ENCODE results near the gene LRRC10B.

LRRC10B gene

DNA sequence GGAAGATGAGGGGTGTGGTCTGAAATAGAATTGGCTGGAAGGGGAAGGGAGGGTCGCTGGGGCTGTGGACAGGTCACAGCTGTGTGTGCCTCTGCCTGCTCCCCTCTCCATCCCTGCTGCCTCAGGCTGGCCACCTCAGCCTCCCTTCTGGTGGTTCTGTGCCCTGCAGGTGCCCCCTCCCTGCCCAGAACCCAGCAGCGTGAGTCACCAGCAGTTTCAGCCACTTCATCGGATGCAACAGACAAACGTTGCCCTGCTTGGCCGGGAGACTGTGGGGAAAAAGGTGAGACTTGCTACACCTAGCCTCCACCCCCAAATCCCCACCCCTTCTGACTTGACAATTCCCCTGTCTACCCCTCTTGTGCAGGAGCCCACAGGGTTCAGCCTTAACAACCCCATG is 21.8 kb upstream of the LRRC10B start:
- DNase-seq (ENCODE audit: low read depth), result no peak

DNA sequence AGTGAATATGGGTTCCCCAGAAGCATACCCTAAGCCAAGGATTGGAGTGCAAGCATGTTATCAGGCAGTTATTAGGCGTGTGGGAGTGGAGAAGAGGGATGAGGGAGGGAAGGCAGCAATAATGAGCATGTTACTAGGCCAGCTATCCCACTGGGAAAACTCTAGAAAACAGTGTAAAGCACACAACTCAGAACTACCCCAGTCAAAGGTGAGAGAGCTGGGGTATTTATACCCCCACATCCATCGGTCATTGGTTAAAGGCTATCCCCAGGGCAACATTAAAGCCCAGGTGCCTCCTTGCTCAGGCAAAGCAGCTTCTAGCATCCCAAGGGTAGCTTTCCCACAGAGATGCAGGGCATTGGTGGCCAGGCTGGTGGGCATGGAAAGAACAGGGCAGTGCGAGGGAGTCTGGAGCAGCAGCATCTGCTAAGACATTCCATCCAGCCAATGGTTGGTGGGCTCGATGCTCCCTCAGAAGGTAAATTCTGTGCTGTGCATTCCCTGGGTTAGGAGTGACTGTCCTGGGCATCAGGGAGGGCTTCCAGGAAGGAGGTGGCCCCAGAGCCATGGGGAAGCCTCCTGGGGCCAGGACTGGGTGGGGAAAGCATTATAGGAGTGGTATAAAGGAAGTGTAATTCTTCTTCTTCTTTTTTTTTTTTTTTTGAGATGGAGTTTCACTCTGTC is 21.1 kb upstream of the LRRC10B start:
- no peak for DNase-seq (ENCODE audit: low read depth)

DNA sequence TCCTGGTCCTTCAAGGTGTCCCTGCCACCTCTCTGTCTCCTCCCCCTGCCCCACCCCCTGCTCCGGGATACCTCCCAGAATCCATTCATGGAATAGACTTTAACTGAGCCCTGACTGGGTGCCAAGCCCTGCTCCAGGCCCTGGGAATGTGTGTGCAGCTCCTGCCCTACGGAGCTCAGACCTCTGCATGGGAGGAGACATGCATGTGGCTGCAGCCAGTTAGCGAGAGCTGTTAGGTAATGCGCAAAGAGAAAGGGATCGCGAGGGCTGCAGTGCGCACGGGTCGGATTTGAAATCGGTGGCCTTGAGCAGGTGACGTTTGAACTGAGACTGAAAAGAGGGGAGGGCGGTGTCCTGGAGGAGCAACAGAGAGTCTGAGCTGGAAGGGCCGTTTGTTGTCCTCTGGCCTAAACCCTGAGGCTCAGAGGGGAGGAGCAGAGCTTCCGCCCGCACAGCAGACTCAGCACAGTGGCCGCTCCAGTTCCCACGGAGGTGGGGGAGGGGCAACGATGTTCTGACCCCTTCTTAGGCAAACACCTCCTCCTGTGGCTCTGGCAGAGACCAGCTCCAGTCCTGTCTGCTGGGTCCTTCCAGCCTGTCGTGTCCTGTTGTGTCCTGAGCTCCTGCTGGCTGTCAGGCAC is 19.8 kb upstream of the LRRC10B start:
- DNase-seq (ENCODE audit: low read depth), result no peak

DNA sequence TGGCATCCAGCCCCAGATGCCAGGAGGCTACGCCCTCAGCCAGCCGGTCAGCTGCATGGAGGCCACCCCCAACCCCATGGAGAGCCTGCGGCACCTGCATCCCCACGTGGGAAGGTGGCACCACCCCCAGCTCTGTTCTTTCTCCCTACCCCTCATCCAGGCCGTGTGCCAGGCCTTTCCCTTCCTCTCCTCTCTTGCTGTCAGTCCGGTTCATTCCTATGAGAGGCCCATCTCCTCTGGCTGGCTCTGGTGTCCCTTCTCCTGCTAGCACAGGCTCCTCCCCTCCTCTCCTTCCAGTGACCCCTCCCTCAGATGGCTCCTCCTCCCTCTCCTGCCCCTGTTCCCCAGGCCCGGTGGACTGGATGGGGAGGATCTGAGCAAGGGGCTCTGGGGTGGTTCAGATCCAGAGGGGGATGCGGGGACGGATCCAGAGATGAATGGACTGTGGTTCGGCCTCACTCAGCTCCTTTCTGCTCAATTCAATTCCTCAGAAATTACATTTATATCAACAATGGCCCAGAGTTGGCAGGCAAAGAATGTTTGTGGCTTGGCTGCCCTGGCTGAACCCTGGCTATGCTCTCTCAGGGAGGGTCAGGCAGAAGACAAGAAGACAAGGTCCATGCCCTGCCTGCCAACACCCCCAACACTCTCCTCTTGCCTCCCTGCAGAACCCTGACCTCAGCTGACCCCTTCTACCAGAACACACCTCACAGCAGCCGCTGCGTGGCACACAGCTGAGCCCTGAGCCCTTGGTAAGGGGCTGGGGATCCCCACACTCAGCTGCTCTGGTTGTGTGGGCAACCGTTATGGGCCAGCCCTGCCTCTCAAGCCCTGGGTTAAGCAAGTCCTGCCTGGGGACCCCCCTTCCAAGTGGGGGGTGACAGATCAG is 18.5 kb upstream of the LRRC10B start:
- no peak for DNase-seq (ENCODE audit: low read depth)

DNA sequence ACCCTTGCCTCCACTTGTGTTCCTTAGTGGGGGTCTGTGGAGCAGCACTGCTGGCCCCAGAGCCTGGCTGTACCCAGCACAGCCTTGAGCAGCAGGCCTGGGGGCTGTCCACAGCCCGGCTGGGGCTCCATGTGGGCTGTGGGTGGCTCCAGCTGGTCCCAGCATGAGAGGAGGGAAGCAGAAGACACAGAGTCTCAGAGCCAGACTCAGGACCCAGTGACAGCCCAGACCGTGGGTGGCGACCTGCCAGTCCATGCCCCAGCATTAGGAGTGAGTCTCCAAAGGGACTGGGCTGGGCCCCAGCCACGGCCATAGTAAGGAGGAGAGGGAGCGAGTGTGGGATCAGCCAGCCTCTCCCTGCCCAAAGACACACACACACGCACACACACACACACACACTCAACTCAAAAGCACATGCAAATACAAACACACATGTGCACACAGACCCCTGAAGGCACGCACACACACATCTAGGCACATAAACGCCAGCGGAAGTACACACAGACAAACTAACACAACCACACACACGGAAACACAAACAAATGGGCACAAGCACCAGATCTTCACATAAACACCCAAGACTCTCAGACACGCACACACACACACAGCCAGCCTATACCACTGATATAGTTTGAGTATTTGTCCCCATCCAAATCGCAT is 16.7 kb upstream of the LRRC10B start:
- DNase-seq (ENCODE audit: low read depth), result no peak

DNA sequence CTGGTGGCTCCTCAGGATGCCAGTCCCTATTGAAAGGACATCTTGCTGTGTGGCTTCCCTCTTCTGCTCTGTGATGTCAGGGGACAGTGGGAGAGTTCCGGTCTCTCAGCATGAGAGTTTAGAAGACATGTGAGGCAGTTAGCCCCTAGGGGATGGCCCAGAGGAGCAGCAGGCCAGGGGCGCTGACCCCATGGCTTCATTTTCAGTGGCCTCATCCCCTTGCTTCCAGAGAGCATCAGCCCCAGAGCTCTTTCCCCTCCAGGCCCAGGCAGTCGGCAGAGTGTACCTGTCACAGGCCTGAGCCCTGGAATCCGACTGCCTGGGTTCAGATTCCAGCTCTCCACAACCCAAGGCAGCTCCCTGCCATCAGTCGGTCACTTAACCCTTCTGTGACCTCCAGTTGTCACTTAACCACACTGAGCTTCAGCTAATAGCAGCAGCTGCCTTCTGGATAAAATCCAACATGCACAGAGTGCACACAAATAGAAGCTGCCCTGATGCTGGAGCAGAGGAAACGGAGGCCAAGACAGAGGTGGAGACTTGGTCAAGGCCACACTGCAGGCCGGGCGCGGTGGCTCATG is 14.1 kb upstream of the LRRC10B start:
- no peak for DNase-seq (ENCODE audit: low read depth)

DNA sequence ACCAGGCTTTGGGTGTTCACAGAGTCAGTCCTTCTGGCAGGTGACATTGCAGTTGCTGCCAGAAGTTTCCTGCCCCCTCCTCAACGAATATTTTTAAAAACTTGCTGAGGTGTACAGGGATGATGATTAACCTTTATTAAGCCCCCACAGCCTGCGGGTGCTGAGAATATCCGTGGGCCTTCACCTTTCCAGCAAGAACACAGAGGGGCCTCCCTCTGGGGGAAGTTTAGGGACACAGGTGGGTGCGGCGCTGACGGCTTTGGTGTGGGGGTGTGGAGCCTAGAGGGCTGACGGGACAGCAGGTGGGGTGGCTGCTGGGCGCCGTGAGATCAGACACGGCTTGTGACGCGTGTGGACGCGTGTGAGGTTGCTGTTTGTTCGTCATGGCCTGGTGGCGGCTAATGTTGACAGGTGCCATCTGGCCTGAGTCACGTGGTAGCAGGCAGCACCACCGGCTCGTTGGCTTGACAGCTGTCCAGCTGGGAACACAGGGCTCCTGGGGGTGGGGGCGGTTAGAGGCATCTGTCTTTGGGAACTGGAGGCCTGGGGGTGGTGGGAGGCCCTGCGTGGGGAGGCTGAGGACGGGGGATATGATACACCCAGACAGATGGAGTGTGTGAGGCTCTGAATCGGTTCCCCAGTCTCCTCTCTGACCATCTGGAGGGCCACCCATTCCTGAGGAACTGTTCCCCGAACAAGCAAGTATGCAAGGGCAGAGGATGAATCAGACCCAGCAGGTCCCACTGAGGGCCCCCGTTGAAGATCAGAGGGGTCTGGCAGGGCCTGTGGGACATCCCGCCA is 12.5 kb upstream of the LRRC10B start:
- no peak for DNase-seq (ENCODE audit: low read depth)

DNA sequence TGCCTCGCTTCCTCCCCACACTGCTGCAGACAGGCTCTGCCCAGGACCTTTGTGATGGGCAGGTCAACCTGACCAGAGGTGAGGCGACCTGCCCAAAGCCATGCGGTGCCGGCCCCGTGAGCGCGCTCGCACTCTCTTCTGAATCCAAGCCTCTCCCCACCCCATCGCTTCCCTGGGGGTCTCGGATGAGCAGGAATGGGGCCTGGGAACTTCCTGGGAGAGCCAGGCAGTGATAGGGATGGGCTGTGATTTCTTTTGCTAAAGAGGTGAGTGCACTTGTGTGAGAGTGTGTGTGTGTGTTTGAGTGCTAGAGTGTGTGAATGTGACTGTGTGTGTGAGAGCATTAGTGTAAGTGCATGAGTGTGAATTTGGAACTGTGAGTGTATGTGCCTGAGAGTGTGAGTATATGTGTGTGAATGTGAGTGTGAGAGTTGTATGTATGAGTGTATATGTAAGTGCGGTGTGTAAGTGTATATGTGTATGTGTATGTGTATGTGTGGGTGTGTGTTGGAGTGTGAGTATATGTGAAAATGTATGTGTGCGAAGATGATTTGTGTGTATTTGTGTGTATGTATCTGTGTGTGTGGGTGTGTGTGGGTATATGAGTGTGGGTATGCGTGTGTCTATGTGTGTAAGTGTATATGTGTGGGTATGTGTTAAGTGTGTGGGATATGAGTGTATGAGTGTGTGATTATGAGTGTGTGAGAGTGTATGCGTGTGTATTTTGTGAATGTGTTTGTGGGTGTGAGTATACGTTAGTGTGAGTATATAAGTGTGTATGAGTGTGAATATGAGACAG is 11.7 kb upstream of the LRRC10B start:
- no peak for DNase-seq (ENCODE audit: low read depth)

DNA sequence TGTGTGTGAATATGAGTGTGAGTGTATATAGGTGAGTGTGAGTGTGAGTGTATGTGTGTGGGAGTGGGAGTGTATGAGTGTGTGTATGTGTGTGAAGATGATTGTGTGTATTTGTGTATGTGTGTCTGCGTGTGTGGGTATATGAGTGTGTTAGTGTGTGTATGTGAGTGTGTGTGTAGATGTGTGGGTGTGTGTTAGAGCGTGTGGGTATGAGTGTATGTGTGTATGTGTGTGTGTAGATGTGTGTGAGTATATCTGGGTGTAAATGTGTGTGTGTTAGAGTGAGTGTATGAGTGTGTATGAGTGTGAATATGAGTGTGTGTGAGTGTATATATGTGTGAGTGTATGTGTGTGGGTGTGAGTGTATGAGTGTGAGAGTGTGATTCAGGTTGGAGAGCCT is 11.1 kb upstream of the LRRC10B start:
- DNase-seq (ENCODE audit: low read depth), result no peak

DNA sequence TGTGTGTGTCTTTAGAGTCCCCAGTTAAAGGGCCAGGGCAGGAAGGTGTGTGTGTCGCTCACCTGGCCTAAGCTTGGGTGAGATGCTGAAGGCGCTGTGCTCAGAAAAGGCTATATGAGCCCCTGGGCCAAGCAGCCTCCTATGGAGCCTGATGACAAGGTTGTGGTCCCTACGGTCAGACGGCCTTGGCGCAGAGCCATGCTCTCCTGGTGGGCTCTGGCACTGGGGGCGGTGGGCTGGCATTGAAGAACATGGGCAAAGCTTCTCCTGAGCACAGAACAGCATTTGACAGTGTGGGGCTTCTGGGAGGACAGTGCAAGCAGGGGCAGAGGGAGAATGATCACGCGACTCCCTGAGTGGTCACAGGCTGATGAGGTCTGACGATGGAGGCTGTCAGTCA is 10.7 kb upstream of the LRRC10B start:
- no peak for DNase-seq (ENCODE audit: low read depth)

DNA sequence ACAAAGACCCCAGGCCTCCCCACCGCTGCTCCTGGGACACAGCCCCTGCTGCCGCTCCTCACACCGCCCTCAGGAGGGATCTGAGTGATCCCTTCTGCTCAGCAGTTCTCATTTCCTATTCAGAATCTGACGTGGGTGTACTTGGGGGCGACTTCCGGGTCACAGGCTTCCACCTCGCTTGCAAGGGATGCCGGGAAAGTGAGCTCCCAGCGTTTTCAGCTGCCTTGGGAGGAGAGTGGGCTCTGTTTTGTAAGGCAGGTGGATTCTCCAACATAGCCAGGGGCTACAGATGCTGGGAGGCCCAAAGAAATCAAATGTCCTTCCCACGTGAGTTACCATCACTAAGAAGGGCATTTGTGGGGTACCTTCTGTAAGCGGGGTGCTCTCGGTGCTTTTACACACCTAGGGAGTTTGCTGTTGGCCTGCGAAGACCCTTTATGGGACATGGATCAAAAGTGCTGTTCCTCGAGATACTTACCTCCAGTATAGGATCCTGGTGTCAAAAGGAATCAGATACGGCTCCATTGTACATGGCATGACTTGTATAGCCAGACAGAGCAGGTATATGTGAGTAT is 9.7 kb upstream of the LRRC10B start:
- DNase-seq (ENCODE audit: low read depth), result no peak

DNA sequence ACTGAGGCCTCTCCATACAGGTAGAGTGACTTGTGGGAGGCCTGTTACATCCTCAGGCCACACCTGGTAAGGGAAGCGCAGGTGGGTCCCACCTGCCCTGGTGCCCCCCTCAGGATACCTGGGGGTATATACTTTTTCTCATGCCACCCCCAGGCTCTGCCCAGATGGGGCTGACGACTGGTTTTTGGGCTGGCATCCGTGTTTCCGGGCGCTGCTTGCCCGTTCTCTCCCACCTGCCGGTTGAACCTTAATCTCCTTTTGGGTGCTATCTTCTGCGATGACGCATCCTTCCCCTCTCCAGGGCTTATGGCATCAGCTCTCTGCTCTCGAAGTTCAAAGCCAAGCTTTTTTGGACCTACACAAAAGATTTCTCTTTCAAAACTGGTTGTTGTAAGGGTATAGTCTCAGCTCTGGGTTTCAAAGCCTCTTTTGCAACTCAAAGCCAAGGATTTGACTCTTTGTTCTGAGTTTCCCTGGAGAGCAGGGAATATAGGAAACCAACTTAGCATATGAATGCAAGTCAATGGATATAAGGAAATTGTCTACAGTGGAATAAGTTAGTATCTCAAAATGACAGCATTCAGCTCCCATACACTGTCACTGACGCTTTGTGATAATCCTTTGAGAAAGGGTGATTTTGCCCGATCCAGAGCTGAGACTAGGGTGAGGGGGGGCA is 8.6 kb upstream of the LRRC10B start:
- DNase-seq (ENCODE audit: low read depth), result no peak

DNA sequence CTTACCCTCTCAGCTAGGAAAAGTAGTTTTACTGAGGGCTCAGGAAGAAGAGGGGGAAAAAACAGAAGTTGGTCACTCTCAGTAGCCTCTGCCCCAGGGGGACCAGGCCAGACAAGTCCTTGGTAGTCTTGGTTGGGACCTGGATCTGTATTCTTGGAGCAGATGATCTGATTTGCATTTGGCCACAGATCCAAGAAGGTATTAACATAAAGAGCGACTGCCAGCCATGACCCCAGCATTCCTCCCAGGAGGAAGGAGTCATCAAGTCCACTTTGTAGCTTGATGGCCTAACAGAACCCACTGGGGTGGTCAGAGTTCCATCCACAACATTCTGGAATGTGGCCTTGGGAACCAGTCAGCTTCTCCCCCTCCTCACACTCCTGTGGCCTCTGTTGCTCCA is 6.0 kb upstream of the LRRC10B start:
- no peak for DNase-seq (ENCODE audit: low read depth)

DNA sequence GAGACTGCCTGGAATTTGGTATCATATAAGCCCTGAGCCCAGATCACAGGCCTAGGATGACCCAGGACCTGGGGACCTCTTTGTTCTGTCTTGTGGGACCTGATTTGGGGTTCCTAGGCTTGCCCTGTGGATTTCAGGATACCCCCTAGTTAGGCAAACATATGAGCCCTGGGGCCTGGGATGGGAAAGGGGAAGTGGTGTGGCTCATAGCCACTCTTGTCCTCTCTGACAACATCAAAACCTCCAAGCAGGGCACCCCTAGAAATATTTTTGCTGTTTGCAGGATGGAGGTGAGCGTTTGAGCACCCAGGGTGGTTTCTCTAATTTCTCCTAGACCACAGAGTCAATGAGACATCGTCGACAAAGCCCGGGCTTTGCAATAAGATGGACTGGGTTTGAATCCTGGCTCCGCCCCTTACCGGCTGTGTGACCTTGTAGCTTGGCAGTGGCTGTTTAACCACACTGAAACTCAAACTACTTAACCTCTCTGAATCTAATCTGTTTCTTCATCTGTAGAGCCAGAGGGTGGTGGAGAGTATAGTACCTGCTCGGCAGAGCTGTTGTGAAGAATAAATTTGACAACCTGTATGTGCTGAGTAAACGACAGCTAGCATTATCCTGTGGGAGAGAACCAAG is 5.3 kb upstream of the LRRC10B start:
- DNase-seq (ENCODE audit: low read depth), result no peak

DNA sequence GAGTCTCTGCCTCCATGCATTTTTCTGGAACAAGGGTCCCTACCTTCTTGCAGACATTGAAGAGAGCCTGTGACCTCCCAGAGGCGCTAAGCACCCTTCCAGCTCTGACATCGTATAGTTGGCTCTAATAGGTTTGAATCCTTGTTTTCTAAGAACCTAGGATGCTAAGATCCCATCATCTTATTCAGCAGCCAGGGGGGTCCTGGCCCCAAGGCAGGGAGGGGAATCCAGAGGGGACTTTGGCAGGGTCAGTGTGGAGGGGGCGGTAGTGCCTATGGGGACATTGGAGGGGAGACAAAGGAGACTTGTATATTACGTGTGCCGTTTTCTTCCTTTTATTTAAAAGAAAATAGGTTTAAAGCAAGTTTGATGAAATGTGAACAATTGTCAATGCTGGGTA is 3.4 kb upstream of the LRRC10B start:
- DNase-seq (ENCODE audit: low read depth), result no peak

DNA sequence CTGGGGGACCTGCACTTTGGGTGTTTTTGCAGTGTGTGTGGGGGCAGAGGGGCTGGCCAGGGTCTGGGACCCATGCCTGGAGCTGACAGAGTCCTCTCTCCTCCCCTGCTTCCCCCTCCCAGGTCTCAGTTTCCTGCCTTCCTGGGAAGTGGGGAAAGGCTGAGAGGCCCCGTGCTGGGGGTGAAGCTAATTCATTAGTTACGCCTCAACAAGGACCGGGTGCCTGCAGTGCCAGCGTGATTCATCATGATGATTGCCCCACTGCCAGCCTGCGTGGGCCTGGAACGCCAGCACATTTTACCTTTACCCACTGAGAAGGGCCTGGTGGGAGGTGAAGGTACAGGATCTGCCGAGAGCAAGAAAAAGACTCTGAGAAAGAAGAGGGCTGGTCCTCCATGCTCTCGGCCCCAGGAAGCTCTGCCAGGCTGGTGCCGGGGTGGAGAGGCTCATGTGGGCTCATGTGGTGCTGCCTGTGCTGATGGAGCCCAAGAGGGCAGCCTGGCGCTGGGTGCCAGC is 2.9 kb upstream of the LRRC10B start:
- no peak for DNase-seq (ENCODE audit: low read depth)

DNA sequence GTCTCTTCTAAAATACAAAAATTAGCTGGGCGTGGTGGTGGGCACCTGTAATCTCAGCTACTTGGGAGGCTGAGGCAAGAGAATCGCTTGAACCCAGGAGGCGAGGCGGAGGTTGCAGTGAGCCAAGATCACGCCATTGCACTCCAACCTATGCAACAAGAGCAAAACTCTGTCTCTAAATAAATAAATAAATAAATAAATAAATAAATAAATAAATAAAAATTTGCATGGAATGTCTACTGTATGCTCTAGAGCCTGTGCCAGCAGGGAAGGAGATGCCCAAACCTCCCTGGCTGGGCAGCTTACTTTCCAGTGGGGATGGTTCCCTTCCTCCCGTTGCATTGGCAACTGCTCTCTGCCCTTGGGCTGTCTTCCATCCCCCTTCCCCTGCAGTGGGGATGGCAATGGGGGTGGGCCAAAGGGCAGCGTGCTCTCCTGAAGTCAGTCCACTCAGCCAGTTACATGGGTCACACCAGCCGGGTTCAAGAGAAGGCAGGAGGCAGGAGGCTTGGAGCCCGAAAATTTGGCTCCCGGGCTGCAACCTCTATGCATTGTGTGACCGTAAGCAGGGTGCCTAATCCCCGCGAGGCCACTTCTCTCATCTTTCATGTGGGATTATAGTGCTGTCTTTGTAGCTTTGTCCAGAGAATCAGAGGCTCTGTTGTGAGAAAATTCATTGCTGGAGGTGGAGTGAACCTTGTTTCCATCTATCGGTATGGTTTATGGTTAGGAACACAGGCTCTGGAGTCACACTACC is 1.4 kb upstream of the LRRC10B start:
- DNase-seq (ENCODE audit: low read depth), result no peak

Measured in HS-5 (cell line).